Hepatocyte (in vitro differentiated cells): ENCODE measurements around the gene ELAVL4. TPM values are rescaled to one million over a fixed set of nuclear protein-coding genes. Genes with fewer than 3 reads are reported as not detected.

ENCODE experiments used
- DNase-seq: peaks from one replicate; pipeline ENCODE4 v3.0.0-alpha.2; 2016; ENCODE audit warnings: low spot score
- H2AFZ ChIP-seq: fragments of 200-600 bp; sonication (generic); 2 replicates; pipeline ENCODE4 v1.6.0; 2016; ENCODE audit warnings: antibody characterized with exemption, mild to moderate bottlenecking
- H3K27ac ChIP-seq: fragments of 200-600 bp; sonication (generic); 2 replicates; pipeline ENCODE4 v1.5.1; 2016; ENCODE audit warnings: mild to moderate bottlenecking
- H3K27me3 ChIP-seq: fragments of 200-600 bp; sonication (generic); 2 replicates; pipeline ENCODE4 v1.6.1; 2016
- H3K36me3 ChIP-seq: fragments of 200-600 bp; sonication (generic); replicated peaks from 2 replicates; pipeline ENCODE4 v1.5.1; 2016; ENCODE audit warnings: low read depth; ENCODE audit not compliant: insufficient read depth
- H3K4me1 ChIP-seq: fragments of 200-600 bp; sonication (generic); 2 replicates; pipeline ENCODE4 v1.5.1; 2016; ENCODE audit warnings: mild to moderate bottlenecking, moderate library complexity; ENCODE audit not compliant: insufficient read depth
- H3K4me2 ChIP-seq: fragments of 200-600 bp; sonication (generic); 2 replicates; pipeline ENCODE4 v1.6.0; 2016
- H3K4me3 ChIP-seq: fragments of 200-600 bp; sonication (generic); 2 replicates; pipeline ENCODE4 v1.5.1; 2016; ENCODE audit warnings: mild to moderate bottlenecking
- H3K79me2 ChIP-seq: fragments of 200-600 bp; sonication (generic); 2 replicates; pipeline ENCODE4 v1.6.0; 2017; ENCODE audit warnings: mild to moderate bottlenecking
- H3K9me2 ChIP-seq: fragments of 200-600 bp; sonication (generic); replicated peaks from 2 replicates; pipeline ENCODE4 v1.6.0; 2017; ENCODE audit warnings: mild to moderate bottlenecking; ENCODE audit not compliant: insufficient read depth
- H3K9me3 ChIP-seq: fragments of 200-600 bp; sonication (generic); 2 replicates; pipeline ENCODE4 v1.5.1; 2016; ENCODE audit warnings: low read depth, mild to moderate bottlenecking
- H4K20me1 ChIP-seq: fragments of 200-600 bp; sonication (generic); 2 replicates; pipeline ENCODE4 v1.6.0; 2016; ENCODE audit warnings: mild to moderate bottlenecking; ENCODE audit not compliant: insufficient read depth, poor library complexity, severe bottlenecking
- CTCF ChIP-seq: fragments of 200-600 bp; sonication (generic); IDR thresholded peaks from 2 replicates; pipeline ENCODE4 v1.5.1; 2016; ENCODE audit warnings: antibody characterized with exemption, mild to moderate bottlenecking; ENCODE audit not compliant: poor library complexity
- EZH2 ChIP-seq: fragments of 200-600 bp; sonication (generic); IDR thresholded peaks from 2 replicates; pipeline ENCODE4 v1.6.1; 2016; ENCODE audit warnings: antibody characterized with exemption, mild to moderate bottlenecking, borderline replicate concordance
- EZH2phosphoT487 ChIP-seq: fragments of 200-600 bp; sonication (generic); IDR thresholded peaks from one replicate; pipeline ENCODE4 v1.6.1; 2018; ENCODE audit warnings: antibody characterized with exemption, mild to moderate bottlenecking, low read depth, moderate library complexity; ENCODE audit not compliant: unreplicated experiment, severe bottlenecking
- WGBS: methylation state at CpG from one replicate; pipeline ENCODE4 v1.1.6; 2016; ENCODE audit warnings: low lambda C conversion rate; ENCODE audit errors: missing lambda C conversion rate; 5-methylcytosine and 5-hydroxymethylcytosine counted together
- polyA plus RNA-seq: library from polyadenylated mRNA; unstranded; fragments of >200 nt; fragmentation: Nextera tagmentation; extraction: Ambion mirVana; gene quantifications from 2 replicates; pipeline ENCODE4 v1.2.1, GENCODE V29; 2016
- total RNA-seq: library from RNA; depleted of rRNA; stranded (reverse); fragments of >200 nt; gene quantifications from 2 replicates; pipeline ENCODE4 v1.2.3, GENCODE V29; 2014

Gene ELAVL4
- total and polyA plus RNA-seq, 2 experiments from 2014 or later, result 0.07 to 0.08 TPM

GRCh38 chr1:50183378-50184133 lies 74.8 kb downstream of the ELAVL4 start:
- no peaks in the 10 kb centered on the region for H3K27me3 ChIP-seq
- no peak overlapping the region for H3K27ac ChIP-seq
- no peaks in the 10 kb centered on the region for H3K36me3 ChIP-seq
- H3K4me1 ChIP-seq, result no peaks in the 10 kb centered on the region
- H3K4me3 ChIP-seq, result no peak overlapping the region
- H3K4me2 ChIP-seq, result no peak overlapping the region
- H3K9me3 ChIP-seq, result no peaks in the 10 kb centered on the region
- no peaks in the 10 kb centered on the region for H4K20me1 ChIP-seq
- DNase-seq, result no peak
- no peak for TF ChIP-seq EZH2
- TF ChIP-seq CTCF, result no peak
- no peak for TF ChIP-seq EZH2phosphoT487
- H3K79me2 ChIP-seq, result no peaks in the 10 kb centered on the region
- no peak overlapping the region for H2AFZ ChIP-seq
- no peaks in the 10 kb centered on the region for H3K9me2 ChIP-seq
- 62% methylated on average over 12 of the region's 12 CpGs for WGBS

GRCh38 chr1:50189369-50189768 lies 80.6 kb downstream of the ELAVL4 start:
- WGBS, result 74% methylated on average over 3 of the region's 3 CpGs

GRCh38 chr1:50193002-50193401 lies 84.3 kb downstream of the ELAVL4 start:
- Histone ChIP-seq H3K27me3 (no peaks in the 10 kb centered on the region), H3K36me3 (no peaks in the 10 kb centered on the region), H3K27ac (no peak overlapping the region), H4K20me1 (no peaks in the 10 kb centered on the region), H2AFZ (no peak overlapping the region), H3K4me3 (no peak overlapping the region), H3K79me2 (no peaks in the 10 kb centered on the region), H3K9me2 (no peaks in the 10 kb centered on the region), H3K4me1 (no peaks in the 10 kb centered on the region), H3K9me3 (no peaks in the 10 kb centered on the region), H3K4me2 (no peak overlapping the region)
- DNase-seq, result no peak
- WGBS, result 58% methylated on average over 3 of the region's 3 CpGs
- TF ChIP-seq EZH2phosphoT487 (no peak), EZH2 (no peak), CTCF (no peak)

More at GRCh38 chr1:50189369-50189768, 80.6 kb downstream of the ELAVL4 start:
- no peak overlapping the region for H3K4me2 ChIP-seq
- DNase-seq, result no peak
- H3K36me3 ChIP-seq, result no peaks in the 10 kb centered on the region
- no peak overlapping the region for H2AFZ ChIP-seq
- H3K27me3 ChIP-seq, result no peaks in the 10 kb centered on the region
- H3K9me2 ChIP-seq, result no peaks in the 10 kb centered on the region
- H3K4me1 ChIP-seq, result no peaks in the 10 kb centered on the region
- no peaks in the 10 kb centered on the region for H4K20me1 ChIP-seq
- TF ChIP-seq CTCF, result no peak
- no peak for TF ChIP-seq EZH2phosphoT487
- no peak for TF ChIP-seq EZH2
- no peak overlapping the region for H3K27ac ChIP-seq
- H3K79me2 ChIP-seq, result no peaks in the 10 kb centered on the region
- no peaks in the 10 kb centered on the region for H3K9me3 ChIP-seq
- H3K4me3 ChIP-seq, result no peak overlapping the region
